Epithelial cell of proximal tubule (primary cell): ENCODE results near the gene SLC7A11. TPM values are rescaled to one million over a fixed set of nuclear protein-coding genes. Genes with fewer than 3 reads are reported as not detected.

Experiments
- DNase-seq: peaks from one replicate; pipeline ENCODE4 v3.0.0-alpha.2; 2011; ENCODE audit warnings: low read depth
- H3K4me3 ChIP-seq: 2 replicates; pipeline ENCODE4 v1.5.1; 2011; ENCODE audit warnings: low read depth, mild to moderate bottlenecking, low read length
- total RNA-seq: library from RNA; depleted of rRNA; stranded (reverse); fragments of >200 nt; gene quantifications from 2 replicates; pipeline ENCODE4 v1.2.3, GENCODE V29; 2015
- TF ChIP-seq, protein P1 (sequence below): conservative IDR thresholded peaks from 2 replicates; pipeline ENCODE4 v1.5.1; 2012; ENCODE audit warnings: low read depth, mild to moderate bottlenecking, low read length

Gene SLC7A11
- total RNA-seq, 1 donor from 2014 or later = 3.1 TPM

DNA sequence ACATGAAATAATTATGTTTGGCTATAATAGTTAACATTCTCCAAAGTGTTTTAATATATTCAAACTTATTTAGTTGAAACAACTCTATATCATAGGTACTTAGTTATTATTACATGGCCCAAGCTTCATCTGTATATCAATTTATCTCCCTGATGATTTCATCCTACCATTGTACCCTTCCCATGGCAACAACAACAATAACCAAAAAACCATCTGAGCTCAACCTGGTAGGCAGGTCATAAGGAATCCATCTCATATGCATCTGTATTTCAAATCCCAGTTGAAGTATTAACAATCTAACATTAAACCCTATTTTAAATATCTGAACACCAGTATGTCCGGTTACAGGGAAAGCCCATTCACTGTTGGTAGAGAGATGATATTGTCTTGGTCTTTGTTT lies 33.1 kb upstream of the SLC7A11 start:
- no peak overlapping the region for H3K4me3 ChIP-seq
- TF ChIP-seq, protein P1, sequence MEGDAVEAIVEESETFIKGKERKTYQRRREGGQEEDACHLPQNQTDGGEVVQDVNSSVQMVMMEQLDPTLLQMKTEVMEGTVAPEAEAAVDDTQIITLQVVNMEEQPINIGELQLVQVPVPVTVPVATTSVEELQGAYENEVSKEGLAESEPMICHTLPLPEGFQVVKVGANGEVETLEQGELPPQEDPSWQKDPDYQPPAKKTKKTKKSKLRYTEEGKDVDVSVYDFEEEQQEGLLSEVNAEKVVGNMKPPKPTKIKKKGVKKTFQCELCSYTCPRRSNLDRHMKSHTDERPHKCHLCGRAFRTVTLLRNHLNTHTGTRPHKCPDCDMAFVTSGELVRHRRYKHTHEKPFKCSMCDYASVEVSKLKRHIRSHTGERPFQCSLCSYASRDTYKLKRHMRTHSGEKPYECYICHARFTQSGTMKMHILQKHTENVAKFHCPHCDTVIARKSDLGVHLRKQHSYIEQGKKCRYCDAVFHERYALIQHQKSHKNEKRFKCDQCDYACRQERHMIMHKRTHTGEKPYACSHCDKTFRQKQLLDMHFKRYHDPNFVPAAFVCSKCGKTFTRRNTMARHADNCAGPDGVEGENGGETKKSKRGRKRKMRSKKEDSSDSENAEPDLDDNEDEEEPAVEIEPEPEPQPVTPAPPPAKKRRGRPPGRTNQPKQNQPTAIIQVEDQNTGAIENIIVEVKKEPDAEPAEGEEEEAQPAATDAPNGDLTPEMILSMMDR = no peak
- DNase-seq = no peak

DNA sequence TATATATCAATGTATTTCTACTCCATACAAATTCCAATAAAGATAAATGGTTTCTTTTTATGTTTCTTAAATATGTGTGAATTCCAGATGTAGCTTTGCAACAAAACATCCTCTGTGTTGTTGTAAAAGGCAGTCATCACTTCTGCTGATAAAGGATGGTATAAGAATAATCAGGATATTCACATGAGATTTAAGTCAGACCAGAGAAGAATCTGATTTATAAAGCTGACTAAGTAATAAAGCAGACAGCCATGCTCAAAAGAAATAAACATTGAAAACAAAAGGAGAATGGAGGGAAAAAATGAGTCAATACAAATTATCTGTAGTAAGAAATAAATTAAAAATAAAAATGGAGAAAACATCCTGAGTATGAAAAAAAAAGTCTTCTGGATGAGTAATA lies 27.0 kb upstream of the SLC7A11 start:
- TF ChIP-seq, protein P1 = no peak
- no peak for DNase-seq
- H3K4me3 ChIP-seq = no peak overlapping the region

DNA sequence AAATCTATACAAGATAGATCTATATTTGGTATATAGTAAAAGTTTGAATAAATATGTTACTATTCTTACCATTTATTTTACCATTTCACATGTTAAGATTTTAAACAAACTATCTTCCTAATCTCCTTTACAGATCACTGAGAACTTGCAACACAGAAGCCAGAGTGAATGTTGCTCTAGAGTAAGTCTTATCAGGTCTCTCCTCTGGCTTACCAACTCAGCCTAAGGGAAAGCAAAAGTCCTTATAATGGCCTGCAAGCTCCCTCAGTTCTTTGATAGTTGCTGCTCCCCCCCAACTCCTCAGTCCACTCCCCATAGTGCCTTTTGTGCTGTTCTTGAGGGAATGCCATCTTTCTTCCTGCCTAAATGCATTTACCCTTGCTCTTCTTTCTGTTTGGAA lies 25.7 kb upstream of the SLC7A11 start:
- no peak for DNase-seq
- no peak overlapping the region for H3K4me3 ChIP-seq
- TF ChIP-seq, protein P1 = no peak

DNA sequence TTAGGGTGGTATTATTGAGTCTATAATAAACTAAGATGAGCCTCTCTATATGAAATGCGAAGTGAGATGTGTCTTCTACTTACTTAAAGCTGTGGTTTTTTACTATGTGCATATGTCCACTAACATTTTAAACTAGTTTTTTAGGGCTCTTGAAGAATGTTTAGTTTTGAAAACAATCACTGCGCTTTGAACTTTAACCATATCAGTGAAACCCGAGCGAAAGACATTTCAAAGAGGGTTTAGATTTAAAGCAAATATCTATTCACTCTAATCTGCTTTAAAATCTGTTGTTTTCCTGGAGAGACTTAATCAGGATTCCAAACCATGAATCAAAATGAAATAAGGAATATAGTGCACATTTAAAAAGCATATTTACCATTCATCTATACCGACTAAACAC lies 24.8 kb upstream of the SLC7A11 start:
- DNase-seq = no peak
- no peak overlapping the region for H3K4me3 ChIP-seq
- TF ChIP-seq, protein P1 = no peak

DNA sequence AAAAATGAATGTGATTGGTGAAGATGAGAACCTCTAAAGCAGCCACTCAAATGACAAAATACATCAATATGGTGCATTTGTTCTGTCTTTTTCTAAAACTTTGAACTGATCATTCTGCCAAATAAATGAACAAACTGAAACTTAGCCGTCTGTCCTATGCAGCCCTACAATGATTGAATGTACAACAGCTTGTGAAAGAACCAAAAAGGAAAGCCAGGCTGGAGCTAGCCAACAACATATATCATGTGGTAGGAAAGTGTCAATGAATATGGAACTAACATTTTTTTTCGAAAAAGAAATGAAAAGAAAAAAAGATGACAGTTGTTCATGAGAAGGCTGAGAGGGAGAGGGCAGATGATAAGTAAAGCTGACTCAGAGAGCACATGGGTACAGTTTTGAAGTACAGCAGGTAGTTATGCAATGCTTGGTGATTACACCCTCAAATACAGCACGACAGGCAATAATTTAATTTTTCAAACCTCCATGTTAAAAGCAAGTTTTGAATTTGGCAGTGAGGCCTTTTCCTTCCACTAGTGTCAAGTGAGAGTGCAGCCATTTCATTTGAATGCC lies 21.2 kb upstream of the SLC7A11 start:
- TF ChIP-seq, protein P1 = no peak
- DNase-seq = no peak
- no peak overlapping the region for H3K4me3 ChIP-seq

DNA sequence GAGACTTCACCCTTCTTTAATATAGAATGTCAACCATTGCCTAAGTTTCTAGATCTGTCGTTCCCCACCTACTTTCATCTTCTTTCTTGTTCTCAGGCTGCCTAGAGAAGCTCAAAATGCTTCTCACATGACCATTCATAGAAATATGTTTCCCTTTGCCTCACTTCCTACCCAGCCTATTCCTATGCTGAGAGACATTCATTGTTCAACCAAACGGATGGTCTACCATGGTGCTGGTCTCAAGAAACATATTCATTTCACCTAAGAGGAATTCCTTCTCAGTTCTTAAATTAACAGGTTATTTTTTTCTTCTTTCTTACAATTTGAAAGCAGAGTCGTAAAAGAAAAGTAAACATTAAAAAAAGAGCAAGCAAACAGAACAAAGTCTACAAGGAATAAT lies 20.3 kb upstream of the SLC7A11 start:
- TF ChIP-seq, protein P1 = no peak
- no peak for DNase-seq

DNA sequence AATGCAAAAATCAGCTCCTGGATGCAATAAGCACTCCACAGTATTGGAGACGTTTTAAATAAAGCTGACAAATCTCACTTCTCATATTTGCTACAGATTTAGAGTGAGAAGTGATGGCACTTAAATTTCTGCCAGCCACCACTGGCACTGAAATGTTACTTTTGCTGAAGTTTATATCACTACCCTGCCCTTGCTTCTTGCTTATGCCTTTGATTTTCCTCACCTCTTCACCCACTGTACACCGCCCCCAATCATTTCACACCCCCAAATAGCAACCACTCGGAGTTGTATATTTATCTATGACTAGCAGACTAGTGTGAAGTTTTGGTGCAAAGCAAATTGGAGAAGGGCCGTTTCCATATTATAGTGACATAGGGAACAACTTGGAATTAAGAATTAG lies 19.9 kb upstream of the SLC7A11 start:
- TF ChIP-seq, protein P1 = no peak
- DNase-seq = no peak
- H3K4me3 ChIP-seq = no peak overlapping the region

More for the DNA sequence above, 20.3 kb upstream of the SLC7A11 start:
- no peak overlapping the region for H3K4me3 ChIP-seq
